ENCODE measurements around the gene TRABD2A. TPM values are rescaled to one million over a fixed set of nuclear protein-coding genes. Genes with fewer than 3 reads are reported as not detected.

The TRABD2A gene
- total RNA-seq, 1 experiment from 2014 or later, result 0.34 TPM

- in situ Hi-C loops (cut with HindIII; ENCODE audit: low pct_unique_long_range_greater_than_20kb, low sequenced_read_pairs), result no loop called here
- DNase-seq (ENCODE audit: low read depth), result peak; percentile 31
Observed at GRCh38 chr2:84906108-84906899, 25.4 kb upstream of the TRABD2A start.

GRCh38 chr2:84905181-84906107 is 24.6 kb upstream of the TRABD2A start, which contains the start of gene TMSB10:
Gene TMSB10, plus strand, starts transcription at chr2:84905656.
- DNase-seq (ENCODE audit: low read depth), result peak; percentile 88
- in situ Hi-C loops (cut with HindIII; ENCODE audit: low pct_unique_long_range_greater_than_20kb, low sequenced_read_pairs), result no loop called here

GRCh38 chr2:84904717-84905174 is 23.9 kb upstream of the TRABD2A start:
- peak; percentile 42 for DNase-seq (ENCODE audit: low read depth)
- in situ Hi-C loops (cut with HindIII; ENCODE audit: low pct_unique_long_range_greater_than_20kb, low sequenced_read_pairs), result no loop called here

DNA sequence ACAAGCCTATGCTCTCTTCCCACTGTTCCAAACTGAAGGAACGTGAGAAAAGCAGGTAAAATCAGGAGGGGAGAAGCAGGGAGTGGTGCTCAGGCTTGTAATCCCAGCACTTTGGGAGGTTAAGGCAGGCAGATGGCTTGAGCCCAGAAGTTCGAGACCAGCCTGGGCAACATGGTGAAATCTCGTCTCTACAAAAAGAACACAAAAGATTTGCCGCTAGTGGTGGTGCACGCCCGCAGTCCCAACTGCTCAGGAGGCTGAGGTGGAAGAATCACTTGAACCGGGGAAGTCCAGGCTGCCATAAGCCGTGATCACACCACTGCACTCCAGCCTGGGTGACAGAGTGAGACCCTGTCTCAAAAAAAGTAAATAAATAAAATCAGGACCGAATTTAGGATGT is 23.3 kb upstream of the TRABD2A start:
- in situ Hi-C loops (cut with HindIII; ENCODE audit: low pct_unique_long_range_greater_than_20kb, low sequenced_read_pairs), result no loop called here
- no peak for DNase-seq (ENCODE audit: low read depth)

GRCh38 chr2:84902526-84902925 is 21.6 kb upstream of the TRABD2A start:
- DNase-seq (ENCODE audit: low read depth), result no peak
- in situ Hi-C loops (cut with HindIII; ENCODE audit: low pct_unique_long_range_greater_than_20kb, low sequenced_read_pairs), result no loop called here

GRCh38 chr2:84901593-84902120 is 20.8 kb upstream of the TRABD2A start:
- in situ Hi-C loops (cut with HindIII; ENCODE audit: low pct_unique_long_range_greater_than_20kb, low sequenced_read_pairs), result no loop called here
- DNase-seq (ENCODE audit: low read depth), result no peak

- no peak for DNase-seq (ENCODE audit: low read depth)
- in situ Hi-C loops (cut with HindIII; ENCODE audit: low pct_unique_long_range_greater_than_20kb, low sequenced_read_pairs), result no loop called here
Observed at GRCh38 chr2:84900971-84901370, 20.1 kb upstream of the TRABD2A start.

DNA sequence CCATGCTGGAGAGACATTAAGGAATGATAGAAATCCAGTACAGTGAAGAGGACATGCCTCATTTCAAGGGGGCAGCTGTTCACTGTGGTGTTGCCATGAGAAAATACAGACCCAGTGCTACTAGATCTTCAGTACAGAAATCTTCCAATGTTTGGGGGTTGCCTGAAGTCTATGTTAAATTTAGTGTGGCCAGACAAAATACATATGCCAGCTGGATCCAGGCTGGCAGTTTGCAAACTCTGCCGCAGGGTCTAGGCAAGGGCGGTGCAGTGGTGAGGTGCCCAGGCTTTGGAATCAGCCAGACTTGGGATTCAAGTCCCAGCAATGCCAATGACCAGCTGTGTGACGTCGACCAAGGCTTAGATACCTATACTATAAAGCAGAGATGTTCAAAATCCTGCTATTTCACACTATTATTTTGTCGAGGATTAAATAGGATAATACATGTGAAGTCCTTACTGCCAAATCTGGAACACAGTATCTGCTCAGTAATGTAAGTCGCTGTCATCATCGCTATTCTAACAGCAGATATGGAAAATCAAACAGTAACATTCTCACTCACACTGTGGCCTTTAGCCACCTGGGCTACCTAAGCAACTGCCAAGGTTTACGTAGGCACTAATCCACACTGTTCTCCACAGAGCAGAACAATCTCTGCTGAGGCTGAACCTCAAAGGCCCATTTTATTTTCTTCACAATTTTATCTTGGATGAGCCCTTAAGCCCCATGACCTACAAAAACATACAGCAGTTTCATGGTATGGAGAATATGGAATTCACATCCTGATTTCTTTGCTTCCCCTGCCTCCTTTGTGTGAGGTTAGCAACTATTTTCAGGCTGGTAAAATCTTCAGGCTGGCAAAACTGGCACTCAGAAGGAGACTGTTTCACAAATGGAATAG is 18.7 kb upstream of the TRABD2A start:
- in situ Hi-C loops (cut with HindIII; ENCODE audit: low pct_unique_long_range_greater_than_20kb, low sequenced_read_pairs), result no loop called here
- DNase-seq (ENCODE audit: low read depth), result no peak

DNA sequence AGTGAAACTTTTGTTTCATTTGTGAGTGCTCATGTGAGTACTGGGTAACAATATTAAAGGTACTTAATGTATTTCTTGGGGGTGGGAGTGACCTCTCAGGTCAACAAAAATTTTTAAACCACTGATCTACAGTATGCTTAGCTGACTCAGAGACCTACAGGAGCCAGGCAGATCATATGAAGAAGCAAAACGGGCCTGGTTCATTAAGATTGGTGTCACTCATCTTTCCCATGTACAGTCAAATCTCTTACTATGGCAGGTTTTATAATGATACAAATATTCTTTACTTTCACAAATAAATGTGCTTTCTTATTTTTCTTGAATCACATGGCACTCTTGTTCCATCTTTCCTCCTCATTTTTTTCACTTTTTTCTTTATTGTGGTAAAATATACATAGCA is 16.9 kb upstream of the TRABD2A start:
- no peak for DNase-seq (ENCODE audit: low read depth)
- in situ Hi-C loops (cut with HindIII; ENCODE audit: low pct_unique_long_range_greater_than_20kb, low sequenced_read_pairs), result no loop called here

- DNase-seq (ENCODE audit: low read depth), result no peak
- in situ Hi-C loops (cut with HindIII; ENCODE audit: low pct_unique_long_range_greater_than_20kb, low sequenced_read_pairs), result no loop called here
Observed at GRCh38 chr2:84896567-84896966, 15.7 kb upstream of the TRABD2A start.

DNA sequence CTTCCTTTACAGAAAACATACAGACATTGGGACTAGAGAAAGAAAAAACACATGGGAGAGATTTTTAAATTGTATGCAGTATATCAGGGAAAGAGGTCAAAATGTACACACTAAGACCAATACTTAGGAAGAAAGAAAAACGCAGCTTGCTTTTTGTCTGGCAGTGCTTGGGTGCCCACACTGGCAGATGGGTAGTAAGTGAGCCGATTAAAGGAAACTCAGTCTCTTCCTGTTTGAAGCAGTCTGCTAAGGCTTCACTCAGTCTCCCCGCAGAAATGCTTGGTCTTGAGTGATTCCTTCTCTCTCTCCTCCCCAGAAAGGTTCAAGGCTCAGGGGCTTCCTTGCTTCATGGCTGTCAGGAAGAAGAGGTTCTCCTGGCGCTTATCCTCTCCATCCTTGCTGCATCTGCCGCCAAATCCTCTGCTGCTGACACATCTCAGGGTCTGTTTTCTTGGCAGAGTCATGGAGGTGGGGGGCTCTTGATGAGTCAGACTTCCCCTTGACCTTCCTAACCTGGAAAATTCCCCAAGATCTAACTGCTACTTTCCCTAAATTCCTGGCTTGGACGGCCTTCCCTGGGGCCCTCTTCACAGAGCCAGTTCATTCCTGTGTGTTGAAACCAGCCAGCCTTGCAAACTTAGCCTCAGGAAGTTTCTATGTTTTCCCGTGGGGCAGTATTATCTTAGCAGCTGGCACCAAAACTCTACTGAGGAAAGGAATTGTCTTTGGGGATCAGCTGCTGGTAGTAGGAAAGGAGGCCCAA is 14.1 kb upstream of the TRABD2A start:
- no peak for DNase-seq (ENCODE audit: low read depth)
- in situ Hi-C loops (cut with HindIII; ENCODE audit: low pct_unique_long_range_greater_than_20kb, low sequenced_read_pairs), result no loop called here

DNA sequence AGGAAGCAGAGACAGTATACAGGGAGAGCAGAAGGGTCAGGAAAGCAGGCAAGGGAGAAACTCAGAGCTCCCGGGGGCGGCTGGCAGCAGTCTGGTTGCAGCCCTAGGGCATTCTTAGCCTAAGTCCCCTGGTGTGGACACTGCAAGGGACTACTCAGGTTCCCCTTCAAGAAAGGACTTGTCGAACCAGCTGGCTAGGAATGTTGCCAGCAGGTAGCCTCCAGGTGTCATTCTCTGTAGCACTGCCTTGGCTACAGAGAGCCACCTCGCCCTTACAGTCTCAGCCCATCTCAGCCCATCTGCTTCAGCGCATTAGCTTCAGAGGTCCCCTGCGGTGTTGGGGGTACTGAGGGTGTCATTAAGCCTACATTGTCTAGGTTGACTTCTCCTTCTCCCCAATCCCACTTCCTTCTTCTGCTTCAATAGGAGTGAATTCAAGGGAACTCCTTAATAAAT is 13.3 kb upstream of the TRABD2A start:
- DNase-seq (ENCODE audit: low read depth), result no peak
- in situ Hi-C loops (cut with HindIII; ENCODE audit: low pct_unique_long_range_greater_than_20kb, low sequenced_read_pairs), result no loop called here

DNA sequence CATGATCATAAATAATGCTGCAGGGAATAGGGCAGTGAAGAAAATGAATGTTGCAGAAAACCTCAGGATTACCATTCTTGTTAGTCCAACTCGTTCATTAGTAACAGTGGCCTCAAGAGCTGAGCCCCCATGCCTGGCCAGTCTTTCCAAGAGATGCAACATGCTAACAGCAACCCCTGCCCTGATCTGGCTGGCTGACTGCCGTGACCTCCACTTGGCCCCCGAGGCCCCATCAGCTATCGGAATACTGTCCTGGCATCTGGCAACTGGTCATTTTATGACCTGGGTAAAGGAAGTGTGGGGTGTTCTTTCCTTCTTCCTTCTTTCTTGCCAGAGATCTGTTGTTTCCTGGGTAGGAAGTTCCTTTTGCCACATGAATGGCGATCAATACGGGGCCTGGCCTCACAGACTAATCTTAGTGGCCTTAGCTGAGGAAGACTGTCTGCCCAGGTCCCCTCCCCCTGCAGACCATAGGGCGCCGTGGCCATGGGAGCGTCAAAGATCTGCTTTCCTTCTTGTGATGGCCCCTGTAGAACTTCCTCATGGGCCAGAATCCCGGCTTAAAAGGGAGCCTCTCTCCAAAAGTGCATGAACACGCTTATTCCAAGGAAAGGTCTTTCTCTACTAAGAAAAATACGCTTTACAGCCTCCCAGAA is 10.6 kb upstream of the TRABD2A start:
- in situ Hi-C loops (cut with HindIII; ENCODE audit: low pct_unique_long_range_greater_than_20kb, low sequenced_read_pairs), result no loop called here

GRCh38 chr2:84889332-84889731 is 8.4 kb upstream of the TRABD2A start:
- DNase-seq (ENCODE audit: low read depth), result no peak
- in situ Hi-C loops (cut with HindIII; ENCODE audit: low pct_unique_long_range_greater_than_20kb, low sequenced_read_pairs), result no loop called here

More for the DNA sequence above, 10.6 kb upstream of the TRABD2A start:
- DNase-seq (ENCODE audit: low read depth), result no peak

GRCh38 chr2:84888401-84889276 is 7.8 kb upstream of the TRABD2A start:
- in situ Hi-C loops (cut with HindIII; ENCODE audit: low pct_unique_long_range_greater_than_20kb, low sequenced_read_pairs), result no loop called here

GRCh38 chr2:84886791-84887190 is 5.9 kb upstream of the TRABD2A start:
- in situ Hi-C loops (cut with HindIII; ENCODE audit: low pct_unique_long_range_greater_than_20kb, low sequenced_read_pairs), result no loop called here

More at GRCh38 chr2:84888401-84889276, 7.8 kb upstream of the TRABD2A start:
- no peak for DNase-seq (ENCODE audit: low read depth)

More at GRCh38 chr2:84886791-84887190, 5.9 kb upstream of the TRABD2A start:
- DNase-seq (ENCODE audit: low read depth), result no peak
